GM18526 (cell line): ENCODE results near the gene DDX5.

ENCODE experiments used
- POLR2A ChIP-seq: IDR thresholded peaks from 3 replicates; pipeline ENCODE4 v1.6.1; 2011; ENCODE audit not compliant: insufficient read length; ENCODE audit errors: extremely low read depth

DDX5 gene

GRCh38 chr17:64500862-64501765 lies 5.0 kb downstream of the DDX5 start:
- TF ChIP-seq POLR2A = no peak

GRCh38 chr17:64500487-64500859 lies 5.6 kb downstream of the DDX5 start:
- TF ChIP-seq POLR2A = no peak

- no peak for TF ChIP-seq POLR2A
Observed at GRCh38 chr17:64499805-64500486, 6.1 kb downstream of the DDX5 start.

- TF ChIP-seq POLR2A = no peak
Observed at GRCh38 chr17:64498308-64499203, 7.5 kb downstream of the DDX5 start.

- TF ChIP-seq POLR2A = no peak
Observed at GRCh38 chr17:64497565-64498035, 8.5 kb downstream of the DDX5 start.

- peak; percentile 91 for TF ChIP-seq POLR2A
Observed at GRCh38 chr17:64496786-64497564, 9.1 kb downstream of the DDX5 start, which contains the start of gene POLG2. Gene POLG2, minus strand, starts transcription at chr17:64497054. Its CDS starts 86 bp downstream, at chr17:64496968.

- no peak for TF ChIP-seq POLR2A
Observed at GRCh38 chr17:64496348-64496785, 9.7 kb downstream of the DDX5 start.

GRCh38 chr17:64494121-64494520 lies 12.0 kb downstream of the DDX5 start:
- TF ChIP-seq POLR2A = no peak

- no peak for TF ChIP-seq POLR2A
Observed at GRCh38 chr17:64492481-64493109, 13.5 kb downstream of the DDX5 start.

GRCh38 chr17:64491994-64492393 lies 14.1 kb downstream of the DDX5 start:
- TF ChIP-seq POLR2A = no peak

GRCh38 chr17:64491034-64491860 lies 14.8 kb downstream of the DDX5 start:
- no peak for TF ChIP-seq POLR2A

GRCh38 chr17:64488301-64488700 lies 17.8 kb downstream of the DDX5 start:
- TF ChIP-seq POLR2A = no peak

GRCh38 chr17:64484380-64484779 lies 21.7 kb downstream of the DDX5 start:
- TF ChIP-seq POLR2A = no peak
